Astrocyte (in vitro differentiated cells and primary cell): ENCODE results near the gene PHC2.

Source experiments
- EZH2 ChIP-seq: IDR thresholded peaks from 2 replicates; pipeline ENCODE4 v1.6.1; 2012; ENCODE audit warnings: mild to moderate bottlenecking, low read length, inconsistent platforms; ENCODE audit not compliant: insufficient read depth
- TF ChIP-seq, protein P1 (sequence below): IDR thresholded peaks from 2 replicates; pipeline ENCODE4 v1.5.1; 2011; ENCODE audit warnings: low read depth, mild to moderate bottlenecking, inconsistent platforms, low read length, moderate library complexity; ENCODE audit not compliant: insufficient read depth

GRCh38 chr1:33420870-33421775, 9.8 kb downstream of the PHC2 start:
- TF ChIP-seq, protein P1, sequence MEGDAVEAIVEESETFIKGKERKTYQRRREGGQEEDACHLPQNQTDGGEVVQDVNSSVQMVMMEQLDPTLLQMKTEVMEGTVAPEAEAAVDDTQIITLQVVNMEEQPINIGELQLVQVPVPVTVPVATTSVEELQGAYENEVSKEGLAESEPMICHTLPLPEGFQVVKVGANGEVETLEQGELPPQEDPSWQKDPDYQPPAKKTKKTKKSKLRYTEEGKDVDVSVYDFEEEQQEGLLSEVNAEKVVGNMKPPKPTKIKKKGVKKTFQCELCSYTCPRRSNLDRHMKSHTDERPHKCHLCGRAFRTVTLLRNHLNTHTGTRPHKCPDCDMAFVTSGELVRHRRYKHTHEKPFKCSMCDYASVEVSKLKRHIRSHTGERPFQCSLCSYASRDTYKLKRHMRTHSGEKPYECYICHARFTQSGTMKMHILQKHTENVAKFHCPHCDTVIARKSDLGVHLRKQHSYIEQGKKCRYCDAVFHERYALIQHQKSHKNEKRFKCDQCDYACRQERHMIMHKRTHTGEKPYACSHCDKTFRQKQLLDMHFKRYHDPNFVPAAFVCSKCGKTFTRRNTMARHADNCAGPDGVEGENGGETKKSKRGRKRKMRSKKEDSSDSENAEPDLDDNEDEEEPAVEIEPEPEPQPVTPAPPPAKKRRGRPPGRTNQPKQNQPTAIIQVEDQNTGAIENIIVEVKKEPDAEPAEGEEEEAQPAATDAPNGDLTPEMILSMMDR, result no peak
- TF ChIP-seq EZH2, result no peak
